Stimulated activated CD8-positive, alpha-beta memory T cell treated with anti-CD3 and anti-CD28 coated beads, Interleukin-12 subunit alpha, Interleukin-12 subunit beta, amount 100 ng/mL, for 24 hours (primary cell): Measurements from ENCODE around the gene ODAD4.

Source experiments
- DNase-seq: peaks from one replicate; pipeline ENCODE4 v3.0.0-alpha.2; 2020; ENCODE audit errors: extremely low read depth

Gene ODAD4

DNA sequence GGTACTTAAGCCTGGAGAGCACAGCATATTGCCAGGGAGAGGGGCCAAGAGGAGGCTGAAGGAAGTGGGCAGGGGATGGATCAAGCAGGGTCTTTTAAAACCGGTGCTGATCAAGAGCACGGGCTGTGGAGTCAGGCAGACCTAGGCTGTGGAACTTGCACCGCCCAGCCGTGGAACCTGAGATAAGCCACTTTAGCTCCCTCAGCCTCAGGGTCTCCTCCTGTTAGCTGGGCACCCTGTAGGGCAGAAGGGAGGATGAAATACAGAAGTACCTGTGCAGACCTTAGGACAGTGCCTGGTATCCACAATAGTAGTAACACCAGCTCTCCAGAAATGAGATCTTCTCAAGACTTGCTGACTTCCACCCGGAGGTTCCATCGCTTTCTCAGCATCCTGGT is 9.3 kb downstream of the ODAD4 start:
- DNase-seq, result no peak

DNA sequence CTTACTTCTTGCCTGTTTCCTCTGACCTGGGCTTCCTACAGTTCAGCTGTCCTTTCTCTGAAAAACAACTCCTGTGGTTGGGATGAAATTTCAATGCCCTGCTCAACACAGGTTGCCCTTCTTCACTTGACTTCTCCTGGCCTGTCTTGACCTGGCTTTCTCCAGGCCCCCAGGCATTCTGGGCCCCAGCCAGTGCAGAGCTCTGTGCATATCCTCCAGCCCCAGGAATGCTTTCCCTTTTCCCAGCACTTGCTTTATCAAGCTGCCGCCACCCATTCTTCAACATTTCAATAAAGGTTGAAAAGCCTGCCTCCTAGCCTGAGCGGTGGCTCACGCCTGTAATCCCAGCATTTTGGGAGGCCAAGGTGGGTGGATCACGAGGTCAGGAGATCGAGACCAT is 10.8 kb downstream of the ODAD4 start:
- no peak for DNase-seq

DNA sequence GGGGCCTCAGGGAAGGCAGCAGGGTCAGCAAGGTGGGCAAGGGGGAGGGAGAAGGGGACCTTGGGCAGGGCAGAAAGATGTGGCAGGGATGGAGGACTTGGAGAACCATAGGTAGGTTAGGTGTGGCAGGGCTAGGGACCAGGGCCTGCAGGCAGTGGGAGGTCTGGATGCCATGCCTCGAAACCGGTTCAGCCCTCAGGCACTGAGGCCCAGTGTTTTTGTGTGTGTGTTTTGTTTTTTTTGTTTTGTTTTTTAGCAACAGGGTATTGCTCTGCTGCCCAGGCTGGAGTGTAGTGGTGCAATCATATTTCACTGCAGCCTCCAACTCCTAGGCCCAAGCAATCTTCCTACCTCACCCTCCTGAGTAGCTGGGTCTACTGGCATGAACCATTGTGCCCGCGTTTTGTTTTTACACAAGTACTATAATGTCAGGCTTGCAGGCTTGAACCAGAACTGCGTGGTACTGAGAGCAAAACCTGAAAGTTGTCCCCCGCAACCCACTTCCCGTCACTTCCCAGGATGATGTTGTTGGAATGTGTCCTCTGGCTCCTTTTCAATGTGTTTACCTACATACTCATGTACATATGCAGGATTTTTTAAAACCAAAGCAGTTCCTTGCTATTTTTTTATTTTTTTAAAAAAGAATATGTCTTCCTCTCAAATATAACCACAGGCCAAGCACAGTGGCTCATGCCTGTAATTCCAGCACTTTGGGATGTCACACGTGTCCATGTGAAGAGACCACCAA is 12.4 kb downstream of the ODAD4 start:
- DNase-seq, result no peak

DNA sequence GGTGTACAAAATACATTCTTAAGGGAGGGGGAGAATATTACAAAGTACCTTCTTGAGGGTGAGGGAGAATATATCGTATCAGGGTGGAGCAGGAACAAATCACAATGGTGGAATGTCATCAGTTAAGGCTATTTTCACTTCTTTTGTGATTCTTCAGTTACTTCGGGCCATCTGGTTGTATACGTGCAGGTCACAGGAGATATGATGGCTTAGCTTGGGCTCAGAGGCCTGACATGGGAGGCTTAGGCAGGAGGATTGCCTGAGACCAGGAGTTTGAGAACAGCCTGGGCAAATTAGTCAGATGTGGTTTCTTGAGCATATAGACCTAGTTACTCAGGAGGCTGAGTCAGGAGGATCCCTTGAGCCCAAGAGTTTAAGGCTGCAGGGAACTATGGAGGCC is 13.1 kb downstream of the ODAD4 start:
- no peak for DNase-seq

DNA sequence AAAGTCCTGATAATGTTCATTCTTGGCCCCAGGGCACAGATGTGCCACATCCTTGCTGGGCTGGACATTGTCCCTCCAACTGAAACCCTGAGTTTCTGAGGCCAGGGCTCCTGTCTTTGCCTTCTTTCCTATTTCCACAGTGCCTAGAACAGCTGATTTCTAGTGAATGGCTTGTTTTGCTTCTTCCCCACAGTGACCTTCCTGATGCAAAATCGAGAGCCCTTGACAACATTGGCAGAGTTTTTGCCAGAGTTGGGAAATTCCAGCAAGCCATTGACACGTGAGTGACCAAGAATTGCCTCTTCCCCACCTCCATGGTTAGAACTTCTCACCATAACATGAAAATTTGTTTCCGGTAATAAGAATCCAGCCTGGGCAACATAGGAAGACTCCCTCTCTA is 14.5 kb downstream of the ODAD4 start:
- no peak for DNase-seq

DNA sequence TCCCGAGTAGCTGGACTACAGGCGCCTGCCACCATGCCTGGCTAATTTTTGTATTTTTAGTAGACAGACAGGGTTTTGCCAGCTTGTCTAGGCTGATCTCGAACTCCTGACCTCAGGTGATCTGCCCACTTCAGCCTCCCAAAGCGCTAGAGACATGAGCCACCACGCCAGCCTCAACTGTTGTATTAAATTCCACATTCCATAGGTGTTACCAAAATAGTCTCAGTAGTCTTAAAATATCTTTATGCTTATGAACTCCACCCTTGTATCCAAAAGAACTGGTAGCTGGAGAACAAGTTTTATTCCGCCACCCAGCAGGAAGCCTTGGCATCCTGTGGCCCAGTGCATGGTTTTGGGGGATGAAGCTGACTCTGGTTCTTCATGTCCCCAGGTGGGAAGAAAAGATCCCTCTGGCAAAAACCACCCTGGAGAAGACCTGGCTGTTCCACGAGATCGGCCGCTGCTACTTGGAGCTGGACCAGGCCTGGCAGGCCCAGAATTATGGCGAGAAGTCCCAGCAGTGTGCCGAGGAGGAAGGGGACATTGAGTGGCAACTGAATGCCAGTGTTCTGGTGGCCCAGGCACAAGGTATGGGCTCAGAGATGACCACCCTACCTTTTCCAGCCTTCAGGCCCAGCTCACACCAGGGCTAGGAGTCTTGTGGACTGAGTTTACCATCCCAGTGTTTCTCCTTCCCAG is 18.5 kb downstream of the ODAD4 start:
- DNase-seq, result no peak

DNA sequence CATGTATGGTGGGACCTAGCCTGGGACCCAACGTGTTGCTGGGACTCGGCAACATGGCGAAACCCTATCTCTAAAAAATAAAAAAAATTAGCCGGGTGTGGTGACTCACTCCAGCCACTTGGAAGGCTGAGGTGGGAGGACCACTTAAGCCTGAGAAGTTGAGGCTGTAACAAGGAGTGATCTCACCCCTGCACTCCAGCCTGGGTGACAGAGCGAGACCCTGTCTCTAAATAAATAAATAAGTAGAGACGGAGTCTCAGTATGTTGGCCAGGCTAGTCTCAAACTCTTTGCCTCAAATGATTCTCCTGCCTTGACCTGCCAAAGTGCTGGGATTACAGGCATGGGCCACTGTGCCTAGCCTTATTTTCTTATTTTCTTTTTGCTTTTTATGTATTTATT is 26.1 kb downstream of the ODAD4 start:
- DNase-seq, result no peak

DNA sequence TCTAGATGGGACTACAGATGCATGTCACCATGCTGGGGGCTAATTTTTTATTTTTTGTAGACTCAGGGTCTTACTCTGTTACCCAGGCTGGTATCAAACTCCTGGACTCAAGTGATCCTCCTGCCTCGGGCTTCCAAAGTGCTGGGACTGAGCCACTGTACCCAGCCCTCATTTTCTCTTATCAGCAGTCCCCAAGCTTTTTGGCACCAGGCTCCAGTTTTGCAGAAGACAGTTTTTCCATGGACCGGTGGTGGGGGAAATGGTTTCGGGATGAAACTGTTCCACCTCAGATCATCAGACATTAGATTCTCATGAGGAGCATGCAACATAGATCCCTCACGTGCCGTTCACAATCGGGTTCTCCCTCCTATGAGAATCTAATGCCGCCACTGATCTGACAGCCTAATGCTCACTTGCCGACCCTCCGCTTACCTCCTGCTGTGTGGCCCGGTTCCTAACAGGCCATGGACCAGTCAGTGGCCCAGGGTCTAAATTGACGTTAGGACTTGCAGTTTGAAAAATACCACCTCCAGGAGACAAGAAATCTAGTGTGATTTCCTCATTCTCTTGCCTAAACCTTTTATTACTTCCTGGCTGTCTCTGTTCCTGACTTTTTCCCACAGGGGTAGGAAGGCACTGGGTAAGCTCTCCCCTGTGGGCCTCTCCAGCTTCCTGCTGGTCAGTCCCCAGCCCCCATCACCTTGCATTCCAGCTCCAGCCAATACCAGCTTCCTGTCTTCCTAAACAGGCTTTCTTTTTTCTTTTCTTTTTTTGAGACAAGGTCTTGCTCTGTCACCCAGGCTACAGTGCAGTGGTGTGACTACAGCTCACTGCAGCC is 26.8 kb downstream of the ODAD4 start:
- no peak for DNase-seq

DNA sequence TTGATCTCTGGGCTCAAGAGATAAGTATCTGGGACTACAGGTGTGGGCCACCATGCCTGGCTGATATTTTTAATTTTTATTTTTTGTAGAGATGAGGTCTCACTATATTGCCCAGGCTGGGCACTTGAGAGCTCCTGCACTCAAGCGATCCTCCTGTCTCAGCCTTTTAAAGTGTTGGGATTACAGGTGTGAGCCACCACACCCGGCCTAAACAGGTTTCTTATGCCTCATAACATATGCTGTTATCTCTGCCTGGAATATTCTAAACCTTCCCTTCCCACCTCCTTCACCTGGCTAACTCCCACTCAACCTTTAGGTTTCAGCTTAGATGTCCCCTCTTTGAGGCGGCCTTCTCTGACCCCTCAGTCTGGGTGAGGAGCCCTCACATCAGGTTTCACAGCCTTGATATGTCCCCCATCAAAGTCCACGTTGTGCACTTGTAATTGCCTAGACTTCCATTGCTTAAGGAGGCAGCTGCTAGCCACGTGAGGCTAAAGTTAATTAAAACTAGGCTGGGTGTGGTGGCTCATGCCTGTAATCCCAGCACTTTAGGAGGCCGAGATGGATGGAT is 27.5 kb downstream of the ODAD4 start:
- DNase-seq, result no peak

DNA sequence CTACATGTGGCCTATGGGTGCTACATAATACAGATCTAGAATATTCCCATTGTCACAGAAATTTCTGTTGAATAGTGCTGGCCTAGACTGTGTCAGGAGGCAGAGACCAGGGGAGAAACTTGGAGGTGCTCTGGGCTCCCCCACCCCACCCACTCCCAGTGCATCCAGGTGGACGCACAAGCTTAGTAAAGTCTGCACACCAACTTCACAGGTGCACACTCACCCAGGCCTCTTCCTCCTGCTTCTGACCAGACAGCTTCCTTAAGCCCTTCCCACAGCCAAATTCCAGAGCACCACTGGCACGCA is 28.6 kb downstream of the ODAD4 start:
- no peak for DNase-seq

DNA sequence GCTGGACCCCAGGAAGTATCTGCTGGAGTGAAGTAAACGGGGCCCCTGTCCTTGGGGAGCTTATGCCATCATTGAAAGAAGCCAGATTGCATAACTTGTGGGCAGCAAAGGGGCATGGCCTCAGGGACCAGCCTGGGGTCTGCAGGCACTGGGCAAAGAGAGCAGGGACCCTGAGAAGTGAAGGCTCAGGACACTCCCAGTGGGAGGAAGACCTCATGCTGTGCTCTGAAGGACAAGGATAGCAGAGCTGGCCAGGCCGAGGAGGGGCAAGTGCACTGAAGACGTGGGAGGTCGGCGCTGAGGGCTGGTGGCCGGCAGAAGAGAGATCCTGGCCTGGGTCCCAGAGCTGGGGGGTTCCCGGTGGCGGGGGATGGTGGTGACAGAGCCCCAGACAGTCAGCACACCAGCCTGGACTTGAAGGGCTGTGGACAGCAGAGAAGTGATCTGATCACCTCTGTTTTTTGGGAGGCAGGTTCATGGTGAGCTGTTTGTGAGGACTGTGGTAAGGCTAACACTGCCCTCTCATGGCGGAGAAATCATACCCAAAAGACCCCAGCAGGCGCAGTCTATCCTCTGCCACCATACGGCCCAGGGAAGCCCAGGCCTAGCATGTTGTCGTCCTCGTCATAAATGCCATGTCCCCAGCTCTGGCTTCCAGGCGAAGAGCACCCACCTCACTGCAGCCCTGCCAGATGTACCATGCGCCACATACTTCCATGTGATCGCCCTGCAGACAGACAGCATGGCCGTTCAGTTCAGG is 29.1 kb downstream of the ODAD4 start:
- DNase-seq, result no peak

DNA sequence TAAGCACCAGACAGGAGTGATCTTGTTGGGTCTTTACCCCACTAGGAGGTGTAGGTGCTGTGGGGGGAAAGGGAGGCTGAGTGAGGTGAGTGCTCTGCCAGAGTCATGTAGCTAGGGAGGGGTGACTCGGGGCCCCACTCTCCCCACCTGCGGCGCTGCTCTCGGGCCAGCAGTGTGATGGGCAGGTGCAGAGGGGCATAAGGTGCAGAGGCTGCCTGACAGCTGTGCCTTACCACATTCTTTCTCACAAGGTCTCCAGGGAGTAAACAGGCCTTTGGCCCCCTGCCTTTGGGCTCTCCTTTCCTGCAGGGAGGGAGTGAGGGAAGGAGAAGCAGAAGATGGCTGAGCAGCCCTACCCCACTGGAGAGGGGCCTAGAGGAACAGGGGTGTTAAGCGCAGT is 31.7 kb downstream of the ODAD4 start:
- DNase-seq, result no peak

DNA sequence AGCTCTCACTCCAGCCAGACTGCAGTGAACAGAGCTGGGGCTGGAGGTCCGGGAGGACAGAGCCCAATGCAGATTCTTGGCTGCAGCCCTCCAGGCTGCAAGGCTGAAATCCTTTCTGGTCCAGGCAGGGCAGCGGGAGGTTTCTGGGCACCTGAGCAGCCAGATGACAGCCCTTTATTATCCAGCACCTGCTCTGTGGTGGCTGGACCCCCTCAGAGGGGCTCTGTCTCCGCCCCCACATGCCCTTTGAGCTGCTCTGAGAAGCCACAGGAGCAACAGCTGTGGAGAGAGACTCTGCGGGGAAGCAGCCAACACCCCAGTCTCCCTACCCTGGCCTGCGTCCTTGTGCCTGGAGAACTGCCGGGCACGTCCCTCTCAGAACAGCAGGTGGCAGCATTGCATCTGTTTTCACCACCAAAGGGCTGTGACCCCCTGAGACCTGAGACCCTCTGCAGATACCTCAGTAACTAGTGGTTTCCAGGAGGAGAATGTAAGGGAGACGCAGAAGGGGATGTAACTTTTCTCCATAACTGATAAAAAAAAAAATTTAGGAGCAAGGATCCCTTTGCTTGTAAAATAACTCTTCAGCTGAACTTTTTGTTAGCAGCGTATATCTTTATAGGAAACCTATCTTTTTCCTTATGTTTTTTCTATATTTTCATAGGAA is 32.5 kb downstream of the ODAD4 start:
- peak; percentile 16 for DNase-seq

DNA sequence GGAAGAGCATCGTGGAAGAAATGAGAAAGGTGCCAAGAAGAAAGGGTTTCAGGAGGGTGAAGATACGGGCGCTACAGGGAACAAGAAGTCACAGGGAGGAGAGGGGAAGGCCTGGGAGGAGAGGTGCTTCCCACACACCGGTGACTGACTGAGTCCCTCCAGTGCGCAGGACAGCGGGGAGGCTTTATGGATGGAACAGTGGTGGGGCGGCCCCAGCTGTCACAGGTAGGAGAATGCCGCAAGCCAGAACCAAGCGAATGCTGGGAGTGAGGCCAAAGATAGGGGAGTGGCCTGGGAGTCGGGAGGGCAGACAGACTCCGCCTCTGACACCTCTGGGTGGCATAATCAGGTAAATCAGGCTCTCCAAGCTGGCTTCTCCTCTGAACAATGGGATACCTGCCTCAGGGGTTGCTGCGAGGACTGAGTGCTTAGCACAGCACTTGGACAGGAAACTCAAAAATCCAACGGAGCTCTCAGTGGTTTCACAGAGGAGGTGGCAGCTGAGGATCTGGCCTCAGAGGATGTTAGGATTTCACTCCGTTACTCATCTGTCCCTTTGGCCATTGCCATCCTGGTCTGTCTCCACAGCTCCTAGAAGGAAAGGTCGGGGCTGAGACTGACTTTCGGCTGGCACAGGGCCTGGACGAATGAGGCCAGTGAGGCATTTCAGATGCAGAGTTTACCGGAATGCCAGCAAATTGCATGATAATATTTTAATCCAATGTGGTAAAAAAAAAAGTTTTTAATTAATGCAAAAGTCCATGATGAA is 35.5 kb downstream of the ODAD4 start:
- DNase-seq, result peak; percentile 28

DNA sequence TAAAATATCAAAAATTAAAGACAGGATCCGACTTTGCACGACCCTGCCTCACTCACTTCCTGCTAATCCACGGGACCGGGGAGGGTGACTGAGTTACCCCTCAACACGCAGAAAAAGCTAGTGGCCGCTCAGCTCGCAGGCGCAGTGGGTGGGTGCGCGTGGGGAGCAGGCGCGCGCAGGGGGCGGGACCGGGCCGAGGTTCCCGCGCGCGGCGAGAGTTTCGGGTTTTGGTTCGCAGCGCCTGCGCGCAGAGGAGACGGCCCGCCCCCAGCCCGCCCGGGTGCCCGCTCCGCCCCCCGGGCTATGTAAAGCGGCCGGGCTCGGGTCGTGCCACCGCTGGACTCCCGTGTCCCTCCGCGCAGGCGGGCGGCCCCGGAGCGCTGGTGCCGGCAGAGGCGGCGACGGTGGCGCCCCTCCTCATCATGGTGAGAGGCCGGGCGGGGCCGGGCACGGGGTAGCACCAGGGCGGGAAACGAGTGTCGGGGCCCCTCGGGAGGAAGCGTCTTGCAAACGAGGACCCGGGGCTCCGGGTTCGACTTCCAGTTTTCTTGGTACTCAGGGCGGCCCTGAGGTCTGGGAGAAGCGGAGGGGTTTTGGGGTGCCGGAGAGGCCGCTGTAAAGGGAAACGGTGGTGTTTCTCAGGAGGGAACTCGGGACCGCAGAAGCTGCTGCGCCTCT is 36.2 kb downstream of the ODAD4 start, which contains the start of gene CNP:
CNP (plus strand) TSS at position 333 of the 678 bp plus-strand sequence; CDS start at position 423, 90 bp downstream.
- peak; percentile 81 for DNase-seq

DNA sequence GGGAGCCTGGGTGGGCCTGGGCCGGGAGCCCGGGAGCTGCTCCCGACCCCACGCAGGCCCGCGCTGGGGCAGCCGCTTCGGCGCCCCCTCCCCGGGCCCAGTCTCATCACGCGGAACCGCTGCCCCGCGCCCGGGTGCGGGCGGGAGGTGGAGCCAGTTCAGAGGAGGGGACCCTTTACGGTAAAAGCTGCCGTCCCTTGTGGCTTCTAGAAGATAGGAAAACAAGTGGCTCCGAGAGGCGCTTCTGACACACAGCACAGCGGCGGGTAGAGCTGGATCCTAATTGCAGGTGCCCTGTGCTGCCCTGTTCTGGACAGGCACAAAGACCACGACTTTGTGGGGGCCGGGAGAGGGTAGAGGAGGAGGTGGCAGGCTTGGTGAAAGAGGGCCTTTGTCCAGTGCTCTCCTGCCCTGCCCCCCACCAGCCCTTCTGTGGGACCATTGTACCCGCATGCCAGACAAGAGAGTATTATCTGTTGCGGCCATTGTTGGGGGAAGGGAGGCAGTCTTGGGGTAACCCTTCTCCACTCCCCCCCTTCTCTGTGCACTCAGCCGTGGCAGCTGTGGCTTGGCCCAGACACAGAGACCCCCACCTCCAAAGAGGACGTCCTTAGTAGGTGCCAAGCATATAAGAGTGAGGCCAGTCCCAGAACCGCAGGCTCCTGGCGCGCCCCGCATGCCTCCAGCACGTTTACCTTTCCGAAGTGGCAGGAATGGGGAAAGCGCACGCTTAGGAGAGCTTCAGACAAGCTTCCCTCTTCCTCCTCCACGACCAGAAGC is 36.9 kb downstream of the ODAD4 start:
- DNase-seq, result no peak

DNA sequence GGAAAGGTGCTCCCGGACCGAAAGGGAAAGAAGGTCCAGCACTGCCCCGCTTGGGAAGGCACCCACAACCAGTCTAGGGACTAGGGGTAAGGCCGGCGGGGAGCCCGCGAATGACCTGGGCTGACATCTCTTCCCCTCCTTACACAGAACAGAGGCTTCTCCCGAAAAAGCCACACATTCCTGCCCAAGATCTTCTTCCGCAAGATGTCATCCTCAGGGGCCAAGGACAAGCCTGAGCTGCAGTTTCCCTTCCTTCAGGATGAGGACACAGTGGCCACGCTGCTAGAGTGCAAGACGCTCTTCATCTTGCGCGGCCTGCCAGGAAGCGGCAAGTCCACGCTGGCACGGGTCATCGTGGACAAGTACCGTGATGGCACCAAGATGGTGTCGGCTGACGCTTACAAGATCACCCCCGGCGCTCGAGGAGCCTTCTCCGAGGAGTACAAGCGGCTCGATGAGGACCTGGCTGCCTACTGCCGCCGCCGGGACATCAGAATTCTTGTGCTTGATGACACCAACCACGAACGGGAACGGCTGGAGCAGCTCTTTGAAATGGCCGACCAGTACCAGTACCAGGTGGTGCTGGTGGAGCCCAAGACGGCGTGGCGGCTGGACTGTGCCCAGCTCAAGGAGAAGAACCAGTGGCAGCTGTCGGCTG is 37.6 kb downstream of the ODAD4 start:
- DNase-seq, result no peak

DNA sequence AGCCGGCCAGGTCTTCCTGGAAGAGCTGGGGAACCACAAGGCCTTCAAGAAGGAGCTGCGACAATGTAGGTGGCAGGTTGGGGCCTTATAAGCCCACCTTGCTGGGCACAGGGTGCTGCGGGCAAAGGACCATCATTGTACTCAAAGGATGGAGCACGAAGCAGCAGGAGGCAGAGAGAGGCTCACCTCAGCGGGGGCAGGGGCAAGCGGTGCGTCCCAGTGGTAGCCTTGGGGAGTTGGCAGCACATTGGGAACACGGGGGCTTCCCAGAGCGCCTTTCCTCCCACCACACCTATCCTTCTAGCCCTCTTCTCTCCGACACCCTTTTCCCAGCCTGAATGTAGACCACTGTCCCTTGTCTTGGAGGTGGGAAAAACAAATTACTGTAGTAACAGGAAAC is 38.3 kb downstream of the ODAD4 start:
- no peak for DNase-seq
